Colonic mucosa (tissue), 4 donors: Measurements from ENCODE around the gene HAUS1. TPM values are rescaled to one million over a fixed set of nuclear protein-coding genes. Genes with fewer than 3 reads are reported as not detected.

ENCODE experiments used
- DNase-seq: peaks from one replicate; pipeline ENCODE4 v3.0.0-alpha.2; 2020
- H3K27ac ChIP-seq: fragments of 200-600 bp; one replicate; pipeline ENCODE4 v1.8.0; 2021
- H3K27me3 ChIP-seq: fragments of 200-600 bp; one replicate; pipeline ENCODE4 v1.8.0; 2021
- H3K36me3 ChIP-seq: fragments of 200-600 bp; one replicate; pipeline ENCODE4 v1.8.0; 2021
- H3K4me1 ChIP-seq: fragments of 200-600 bp; one replicate; pipeline ENCODE4 v1.8.0; 2021; ENCODE audit warnings: mild to moderate bottlenecking
- H3K4me3 ChIP-seq: fragments of 200-600 bp; one replicate; pipeline ENCODE4 v1.8.0; 2021
- H3K9ac ChIP-seq, 2 donors: one replicate each; pipeline ENCODE4 v1.7.0; 2013; ENCODE audit warnings: control low read depth in 2 of 2, low read depth in 2 of 2, low read length in 2 of 2
- H3K9me3 ChIP-seq: fragments of 200-600 bp; one replicate; pipeline ENCODE4 v1.8.0; 2021
- CTCF ChIP-seq: fragments of 200-600 bp; IDR thresholded peaks from one replicate; pipeline ENCODE4 v1.8.0; 2022; ENCODE audit warnings: antibody characterized with exemption, mild to moderate bottlenecking
- intact Hi-C: fragments of 100-400 bp; cut with DNase I; formaldehyde crosslinking; loops from one replicate; pipeline ENCODE4 v1.14.1; 2022
- total RNA-seq, 2 donors: library from RNA; stranded (reverse); fragmentation: NEBNext Ultra II Directional in 1 of 2; extraction: Animal tissue kit (Norgen Biotek cat#: 25700) in 1 of 2; gene quantifications; one replicate each; pipeline ENCODE4 v1.2.1, GENCODE V29; 2021
- donor health status: healthy.
- donor health status: DM: no; HTN: no; CAD: no.
- donor health status: DM: no; HTN: no; CAD: no.

The HAUS1 gene
- total RNA-seq, 2 donors from 2014 or later = 17.1 to 24.6 TPM

GRCh38 chr18:46173393-46174341, 69.5 kb downstream of the HAUS1 start:
- no peaks in the 10 kb centered on the region for H3K36me3 ChIP-seq
- peak overlapping the region; percentile 85 for H3K27ac ChIP-seq
- peak; percentile 94 for DNase-seq
- no peaks in the 10 kb centered on the region for H3K9me3 ChIP-seq
- H3K4me1 ChIP-seq = no peaks in the 10 kb centered on the region
- peak overlapping the region; percentile 100 for H3K4me3 ChIP-seq
- H3K9ac ChIP-seq = peak overlapping the region; percentile 94 to 97
- intact Hi-C loops = loop anchor here (10.0 kb wide), 1 partner anchor 101 kb away; no protein-coding TSS in a partner anchor
- TF ChIP-seq CTCF = peak; percentile 79
- no peaks in the 10 kb centered on the region for H3K27me3 ChIP-seq

- peak overlapping the region; percentile 85 for H3K27ac ChIP-seq
- no peaks in the 10 kb centered on the region for H3K9me3 ChIP-seq
- peak; percentile 33 for DNase-seq
- TF ChIP-seq CTCF = no peak
- H3K36me3 ChIP-seq = no peaks in the 10 kb centered on the region
- peak overlapping the region; percentile 94 to 97 for H3K9ac ChIP-seq
- intact Hi-C loops = loop anchor here (10.0 kb wide), 1 partner anchor 100 kb away; no protein-coding TSS in a partner anchor
- H3K4me1 ChIP-seq = no peaks in the 10 kb centered on the region
- H3K4me3 ChIP-seq = peak overlapping the region; percentile 100
- no peaks in the 10 kb centered on the region for H3K27me3 ChIP-seq
Observed at GRCh38 chr18:46174342-46175041, 70.3 kb downstream of the HAUS1 start.

GRCh38 chr18:46176001-46176400, 71.8 kb downstream of the HAUS1 start:
- Histone ChIP-seq H3K36me3 (no peaks in the 10 kb centered on the region), H3K27ac (no peak overlapping the region), H3K27me3 (no peaks in the 10 kb centered on the region), H3K4me1 (no peaks in the 10 kb centered on the region), H3K9me3 (no peaks in the 10 kb centered on the region), H3K4me3 (no peak overlapping the region), H3K9ac (no peak overlapping the region)
- no peak for DNase-seq
- intact Hi-C loops = loop anchor here (10.0 kb wide), 1 partner anchor 99 kb away; no protein-coding TSS in a partner anchor
- no peak for TF ChIP-seq CTCF

Other genes with a start within 250 kb of the HAUS1 start
- gene EPG5, start 137.1 kb upstream of the HAUS1 start, total RNA-seq = 10 to 100 TPM; 16.0 to 17.3 TPM
- gene PSTPIP2, start 32.1 kb upstream of the HAUS1 start, total RNA-seq = 1 to 10 TPM; 3.0 to 3.8 TPM
- gene ATP5F1A, start 6.1 kb upstream of the HAUS1 start, total RNA-seq = 100 to 1,000 TPM; 792 to 799 TPM